HCEC 1CT (cell line): Measurements from ENCODE around the gene TULP3.

Source experiments
- DNase-seq: peaks from one replicate; pipeline ENCODE4 v3.0.0-alpha.2; 2017

Gene TULP3

DNA sequence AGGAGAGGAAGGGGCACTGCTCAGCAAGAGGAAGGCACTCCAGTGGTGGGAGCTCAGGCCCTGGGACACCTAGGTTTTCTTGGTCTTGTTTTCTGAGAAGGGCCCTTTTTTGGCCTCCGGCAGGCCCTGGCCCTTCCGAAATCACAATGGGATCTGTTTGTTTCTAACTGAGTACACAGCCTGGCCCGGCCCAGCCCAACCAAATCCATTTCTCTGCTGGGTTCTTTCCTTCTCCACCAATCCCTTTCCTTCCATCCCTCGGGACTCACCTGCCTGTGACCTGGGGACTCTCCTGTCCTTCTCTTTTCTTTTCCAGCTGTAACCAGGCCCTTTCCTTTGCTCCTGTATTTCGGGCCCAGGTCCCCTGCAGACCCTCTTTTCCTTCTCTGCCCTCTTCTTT, 87.1 kb downstream of the TULP3 start:
- no peak for DNase-seq

DNA sequence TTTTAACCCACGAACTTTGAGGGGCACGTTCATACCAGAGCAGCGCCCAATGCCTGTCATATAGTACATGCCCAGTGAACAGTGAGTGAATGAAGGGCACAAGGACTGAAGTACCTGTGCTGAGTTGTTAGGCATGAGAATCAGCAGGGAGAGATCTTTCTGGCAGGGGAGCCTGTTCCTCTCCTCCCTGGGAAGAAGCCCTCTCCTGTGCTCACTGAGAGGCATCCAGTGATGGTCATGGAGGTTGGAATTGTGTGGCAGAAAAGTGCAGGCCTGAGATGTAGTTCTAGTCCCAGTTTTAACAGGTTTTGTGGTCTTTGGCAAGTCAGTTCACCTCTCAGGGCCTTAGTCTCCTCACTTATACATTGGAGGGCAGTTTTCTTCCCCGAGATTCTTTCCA, 89.1 kb downstream of the TULP3 start:
- DNase-seq, result no peak

DNA sequence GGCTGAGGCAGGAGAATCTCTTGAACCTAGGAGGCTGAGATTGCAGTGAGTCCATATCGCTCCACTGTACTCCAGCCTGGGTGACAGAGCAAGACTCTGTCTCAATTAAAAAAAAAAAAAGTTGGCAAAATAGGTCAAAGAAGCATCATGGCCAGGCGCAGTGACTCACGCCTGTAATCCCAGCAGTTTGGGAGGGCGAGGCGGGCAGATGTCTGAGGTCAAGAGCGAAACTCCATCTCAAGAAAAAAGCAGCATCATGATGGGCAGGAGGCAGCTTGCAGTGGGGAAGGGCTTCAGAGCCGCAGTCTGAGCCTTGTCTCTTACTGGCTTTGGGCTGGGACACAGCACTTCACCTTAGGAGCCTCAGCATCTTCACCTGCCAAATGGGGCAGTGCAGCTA, 89.9 kb downstream of the TULP3 start:
- no peak for DNase-seq

DNA sequence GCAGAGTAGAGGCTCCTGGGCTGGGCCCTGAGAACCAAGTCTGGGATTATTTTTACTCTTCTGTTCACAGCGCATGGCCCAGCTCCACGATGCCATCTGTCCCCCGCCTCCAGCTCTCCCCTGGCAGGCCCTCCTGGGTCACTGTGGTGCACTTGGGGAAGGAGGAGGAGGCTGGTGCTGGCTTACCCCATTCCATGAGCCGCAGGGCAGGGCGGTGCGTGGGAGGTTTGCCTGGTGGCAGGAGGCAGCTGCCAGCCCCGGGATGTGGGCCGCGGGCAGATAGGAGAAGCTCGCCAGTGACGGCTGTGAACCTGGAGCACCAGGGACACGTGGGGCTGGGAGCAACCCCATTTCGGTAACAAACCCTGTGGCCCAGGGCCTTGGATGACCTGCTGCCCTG, 91.7 kb downstream of the TULP3 start:
- DNase-seq, result no peak

DNA sequence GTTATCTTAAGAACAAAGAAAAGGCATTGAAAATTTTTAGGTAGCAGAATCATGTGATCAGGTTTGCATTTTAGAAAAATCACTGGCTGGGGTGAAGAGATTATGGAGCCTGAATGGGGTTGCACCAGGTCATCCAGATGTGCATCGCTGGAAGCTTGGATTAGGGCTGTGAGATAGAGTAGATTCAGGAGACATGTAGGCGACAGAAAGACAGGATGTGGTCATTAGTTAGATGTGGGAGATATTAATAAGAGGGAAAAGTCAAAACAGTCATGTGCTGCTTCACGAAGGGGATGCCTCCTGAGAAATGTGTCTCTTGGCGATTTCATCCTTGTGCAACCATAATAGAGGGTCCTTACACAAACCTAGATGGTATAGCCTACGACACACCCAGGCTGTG, 93.6 kb downstream of the TULP3 start:
- DNase-seq, result no peak

DNA sequence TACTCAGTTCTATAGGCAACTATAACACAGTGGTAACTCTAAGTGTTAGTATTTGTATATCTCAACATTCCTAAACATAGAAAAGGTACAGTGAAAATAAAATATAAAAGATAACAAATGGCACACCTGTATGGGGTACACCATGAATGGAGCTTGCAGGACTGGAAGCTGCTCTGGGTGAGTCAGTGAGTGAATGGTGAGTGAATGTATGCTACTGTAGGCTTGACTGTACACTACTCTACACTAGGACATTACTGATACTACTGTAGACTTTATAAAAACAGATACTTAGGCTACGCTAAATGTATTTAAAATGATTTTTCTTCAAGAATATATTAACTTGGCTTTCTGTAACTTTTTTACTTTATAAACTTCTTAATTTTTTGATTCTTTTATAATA, 94.0 kb downstream of the TULP3 start:
- no peak for DNase-seq

DNA sequence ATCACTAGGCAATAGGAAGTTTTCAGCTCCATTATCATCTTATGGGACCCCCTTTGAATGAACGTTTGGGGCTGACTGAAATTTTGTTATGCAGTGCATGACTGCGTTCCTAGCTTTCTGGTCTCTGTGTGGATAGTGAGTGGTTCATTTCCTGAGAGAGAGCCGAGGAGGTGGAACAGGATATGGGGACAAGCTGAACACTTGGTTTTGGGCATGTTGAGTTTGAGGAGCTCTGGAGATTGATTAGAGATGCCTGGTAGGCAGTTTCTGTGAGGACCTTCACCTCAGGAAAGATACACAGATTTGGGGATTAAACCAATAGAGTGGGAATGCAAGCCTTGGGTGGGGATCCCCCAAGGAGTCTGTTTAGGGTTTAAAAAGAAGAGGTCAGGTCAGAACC, 96.2 kb downstream of the TULP3 start:
- no peak for DNase-seq

DNA sequence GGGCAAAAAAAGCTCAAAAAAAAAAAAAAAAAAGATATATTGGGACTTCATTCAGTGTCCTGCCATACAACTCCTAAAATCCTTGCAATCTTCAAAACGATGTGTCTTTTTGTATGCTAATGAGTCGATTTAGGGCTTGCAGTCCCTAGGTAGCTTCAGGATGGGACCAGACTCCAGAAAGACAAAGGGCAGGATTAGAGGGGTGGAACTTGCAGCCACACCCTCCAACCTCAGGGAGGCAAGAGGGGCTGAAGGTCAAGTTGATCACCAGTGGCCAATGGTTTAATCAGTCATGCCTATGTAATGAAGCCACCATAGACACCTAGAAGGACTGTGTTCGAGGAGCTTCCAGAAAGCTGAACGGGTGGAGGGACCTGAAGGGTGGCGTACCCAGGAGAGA, 97.8 kb downstream of the TULP3 start:
- no peak for DNase-seq
